ENCODE measurements around the gene TMEM145.

Gene TMEM145

DNA sequence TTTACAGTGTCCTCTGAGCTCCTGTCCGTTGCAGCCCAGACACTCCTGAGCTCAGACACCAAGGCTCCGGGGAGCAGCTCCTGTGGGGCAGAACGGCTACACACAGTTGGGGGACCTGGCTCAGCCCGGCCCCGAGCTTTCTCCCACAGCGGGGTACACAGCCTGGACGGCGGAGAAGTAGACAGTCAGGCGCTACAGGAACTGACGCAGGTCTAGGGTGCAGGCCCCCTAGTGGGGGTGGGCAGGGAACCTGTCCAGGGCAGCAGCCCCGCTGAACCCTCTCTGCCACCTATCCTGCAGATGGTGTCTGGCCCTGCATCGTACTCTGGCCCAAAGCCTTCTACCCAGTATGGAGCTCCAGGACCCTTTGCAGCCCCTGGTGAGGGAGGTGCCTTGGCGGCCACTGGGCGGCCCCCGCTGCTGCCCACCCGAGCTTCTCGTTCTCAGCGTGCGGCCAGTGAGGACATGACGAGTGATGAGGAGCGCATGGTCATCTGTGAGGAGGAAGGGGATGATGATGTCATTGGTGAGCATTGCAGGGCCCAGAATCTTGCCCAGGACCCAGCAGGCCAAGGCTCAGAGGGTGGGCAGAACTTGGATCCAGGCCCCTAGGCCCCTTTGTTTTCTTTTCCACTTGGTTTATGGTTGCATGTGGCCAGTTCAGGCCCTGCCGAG lies 24.1 kb upstream of the TMEM145 start:
- no peak for DNase-seq (ENCODE audit: low spot score)

DNA sequence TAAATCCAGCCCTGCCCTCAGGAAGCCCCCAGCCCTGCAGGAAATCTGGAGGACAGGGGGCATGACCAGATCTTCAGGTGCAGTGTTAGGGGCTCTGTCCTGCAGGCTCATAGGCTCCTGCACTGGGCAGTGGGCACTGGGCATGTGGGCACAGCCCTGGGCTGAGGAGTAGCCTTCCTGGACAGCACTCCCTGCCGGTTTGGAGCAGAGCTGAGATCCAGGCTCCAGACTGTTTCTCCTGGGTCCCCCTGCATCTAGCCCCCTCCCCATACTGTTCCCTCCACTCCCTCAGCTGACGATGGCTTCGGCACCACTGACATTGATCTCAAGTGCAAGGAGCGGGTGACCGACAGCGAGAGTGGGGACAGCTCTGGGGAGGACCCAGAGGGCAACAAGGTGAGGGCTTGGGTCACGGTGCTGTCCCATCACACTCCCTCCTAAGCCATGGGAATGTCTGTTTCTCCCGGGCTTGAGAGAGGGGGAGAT lies 23.5 kb upstream of the TMEM145 start:
- no peak for DNase-seq (ENCODE audit: low spot score)

DNA sequence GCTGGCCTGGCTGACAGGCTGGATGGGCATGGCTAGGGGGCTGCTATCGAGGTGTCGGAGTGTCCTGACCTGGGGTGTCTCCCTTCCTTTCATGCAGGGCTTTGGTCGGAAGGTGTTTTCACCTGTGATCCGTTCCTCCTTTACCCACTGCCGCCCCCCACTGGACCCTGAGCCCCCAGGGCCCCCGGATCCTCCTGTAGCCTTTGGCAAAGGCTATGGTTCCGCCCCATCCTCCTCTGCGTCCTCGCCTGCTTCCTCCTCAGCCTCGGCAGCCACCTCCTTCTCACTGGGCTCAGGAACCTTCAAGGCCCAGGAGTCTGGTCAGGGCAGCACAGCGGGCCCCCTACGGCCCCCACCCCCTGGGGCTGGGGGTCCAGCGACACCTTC lies 23.0 kb upstream of the TMEM145 start:
- no peak for DNase-seq (ENCODE audit: low spot score)

DNA sequence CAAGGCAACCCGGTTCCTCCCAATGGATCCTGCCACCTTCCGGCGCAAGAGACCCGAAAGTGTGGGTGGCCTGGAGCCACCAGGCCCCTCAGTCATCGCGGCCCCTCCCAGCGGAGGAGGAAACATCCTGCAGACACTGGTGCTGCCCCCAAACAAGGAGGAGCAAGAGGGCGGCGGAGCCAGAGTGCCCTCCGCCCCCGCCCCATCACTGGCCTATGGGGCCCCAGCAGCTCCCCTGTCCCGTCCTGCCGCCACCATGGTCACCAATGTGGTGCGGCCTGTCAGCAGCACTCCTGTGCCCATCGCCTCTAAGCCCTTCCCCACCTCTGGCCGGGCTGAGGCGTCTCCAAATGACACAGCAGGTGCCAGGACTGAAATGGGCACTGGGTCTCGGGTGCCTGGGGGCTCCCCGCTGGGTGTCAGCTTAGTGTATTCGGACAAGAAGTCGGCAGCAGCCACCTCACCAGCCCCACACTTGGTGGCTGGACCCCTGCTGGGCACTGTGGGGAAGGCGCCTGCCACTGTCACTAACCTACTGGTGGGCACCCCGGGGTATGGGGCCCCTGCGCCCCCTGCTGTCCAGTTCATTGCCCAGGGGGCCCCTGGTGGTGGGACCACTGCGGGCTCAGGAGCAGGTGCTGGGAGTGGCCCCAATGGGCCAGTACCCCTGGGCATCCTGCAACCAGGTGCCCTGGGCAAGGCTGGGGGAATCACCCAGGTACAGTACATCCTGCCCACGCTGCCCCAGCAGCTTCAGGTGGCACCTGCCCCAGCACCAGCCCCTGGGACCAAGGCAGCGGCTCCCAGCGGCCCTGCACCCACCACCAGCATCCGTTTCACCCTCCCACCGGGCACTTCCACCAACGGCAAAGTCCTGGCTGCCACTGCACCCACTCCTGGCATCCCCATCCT lies 22.3 kb upstream of the TMEM145 start:
- DNase-seq (ENCODE audit: low spot score), result no peak

DNA sequence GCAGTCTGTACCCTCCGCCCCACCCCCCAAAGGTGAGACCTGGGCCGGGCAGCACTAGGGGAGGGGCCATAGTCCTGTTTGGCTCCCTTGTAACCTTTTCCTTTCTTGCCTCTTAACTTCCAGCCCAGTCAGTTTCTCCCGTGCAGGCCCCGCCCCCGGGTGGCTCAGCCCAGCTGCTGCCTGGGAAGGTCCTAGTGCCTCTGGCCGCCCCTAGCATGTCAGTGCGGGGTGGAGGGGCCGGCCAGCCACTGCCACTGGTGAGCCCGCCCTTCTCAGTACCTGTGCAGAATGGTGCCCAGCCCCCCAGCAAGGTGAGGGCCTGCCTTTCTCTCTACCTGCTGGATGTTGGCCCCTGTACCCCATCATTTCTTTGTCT lies 21.7 kb upstream of the TMEM145 start:
- DNase-seq (ENCODE audit: low spot score), result no peak

DNA sequence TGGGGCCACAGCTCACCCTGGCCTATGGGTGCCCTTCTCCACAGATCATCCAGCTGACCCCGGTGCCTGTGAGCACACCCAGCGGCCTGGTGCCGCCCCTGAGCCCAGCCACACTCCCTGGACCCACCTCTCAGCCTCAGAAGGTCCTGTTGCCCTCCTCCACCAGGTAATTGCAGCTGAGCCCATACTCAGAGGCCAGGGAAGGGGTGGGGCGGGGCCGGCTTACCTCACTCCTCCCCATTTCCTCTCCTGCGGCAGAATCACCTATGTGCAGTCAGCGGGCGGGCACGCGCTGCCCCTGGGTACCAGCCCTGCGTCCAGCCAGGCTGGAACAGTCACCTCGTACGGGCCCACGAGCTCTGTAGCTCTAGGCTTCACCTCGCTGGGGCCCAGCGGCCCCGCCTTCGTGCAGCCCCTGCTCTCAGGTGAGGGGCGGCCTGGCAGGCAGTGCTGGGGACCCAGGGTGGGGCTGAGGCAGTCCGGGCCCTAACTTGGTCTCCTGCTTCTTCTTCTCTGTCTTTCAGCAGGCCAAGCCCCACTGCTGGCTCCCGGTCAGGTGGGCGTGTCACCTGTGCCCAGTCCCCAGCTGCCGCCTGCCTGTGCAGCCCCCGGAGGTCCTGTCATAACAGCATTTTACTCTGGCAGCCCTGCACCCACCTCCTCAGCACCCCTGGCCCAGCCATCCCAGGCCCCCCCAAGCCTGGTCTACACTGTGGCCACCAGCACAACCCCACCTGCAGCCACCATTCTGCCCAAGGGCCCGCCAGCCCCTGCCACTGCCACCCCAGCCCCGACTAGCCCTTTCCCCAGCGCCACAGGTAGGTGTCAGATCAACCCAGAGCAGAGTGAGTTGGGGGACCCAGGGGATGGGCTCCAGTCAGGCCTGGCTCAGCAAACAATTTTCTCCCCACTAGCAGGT lies 20.8 kb upstream of the TMEM145 start:
- DNase-seq (ENCODE audit: low spot score), result no peak

DNA sequence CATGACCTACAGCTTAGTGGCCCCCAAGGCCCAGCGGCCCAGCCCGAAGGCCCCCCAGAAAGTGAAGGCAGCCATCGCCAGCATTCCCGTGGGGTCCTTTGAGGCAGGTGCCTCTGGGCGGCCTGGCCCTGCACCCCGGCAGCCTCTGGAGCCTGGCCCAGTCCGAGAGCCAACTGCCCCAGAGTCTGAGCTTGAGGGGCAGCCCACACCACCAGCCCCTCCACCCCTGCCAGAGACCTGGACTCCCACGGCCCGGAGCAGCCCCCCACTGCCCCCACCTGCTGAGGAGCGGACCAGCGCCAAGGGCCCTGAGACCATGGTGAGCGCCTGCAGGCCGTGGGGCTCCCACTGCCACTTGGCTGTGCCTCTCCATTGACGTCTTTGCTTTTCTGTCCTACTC lies 20.1 kb upstream of the TMEM145 start:
- no peak for DNase-seq (ENCODE audit: low spot score)

DNA sequence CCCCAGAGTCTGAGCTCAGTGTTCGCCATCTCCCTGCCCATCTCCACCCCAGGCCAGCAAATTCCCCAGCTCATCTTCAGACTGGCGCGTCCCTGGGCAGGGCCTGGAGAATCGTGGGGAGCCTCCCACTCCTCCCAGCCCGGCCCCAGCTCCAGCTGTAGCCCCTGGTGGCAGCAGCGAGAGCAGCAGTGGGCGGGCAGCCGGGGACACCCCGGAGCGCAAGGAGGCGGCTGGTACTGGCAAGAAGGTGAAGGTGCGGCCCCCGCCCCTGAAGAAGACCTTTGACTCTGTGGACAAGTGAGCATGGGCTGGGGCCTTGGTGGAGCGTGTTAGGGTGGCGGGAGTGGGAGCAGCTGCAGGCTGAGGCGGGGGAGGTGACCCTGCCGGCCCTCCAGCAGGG lies 19.6 kb upstream of the TMEM145 start:
- DNase-seq (ENCODE audit: low spot score), result no peak

DNA sequence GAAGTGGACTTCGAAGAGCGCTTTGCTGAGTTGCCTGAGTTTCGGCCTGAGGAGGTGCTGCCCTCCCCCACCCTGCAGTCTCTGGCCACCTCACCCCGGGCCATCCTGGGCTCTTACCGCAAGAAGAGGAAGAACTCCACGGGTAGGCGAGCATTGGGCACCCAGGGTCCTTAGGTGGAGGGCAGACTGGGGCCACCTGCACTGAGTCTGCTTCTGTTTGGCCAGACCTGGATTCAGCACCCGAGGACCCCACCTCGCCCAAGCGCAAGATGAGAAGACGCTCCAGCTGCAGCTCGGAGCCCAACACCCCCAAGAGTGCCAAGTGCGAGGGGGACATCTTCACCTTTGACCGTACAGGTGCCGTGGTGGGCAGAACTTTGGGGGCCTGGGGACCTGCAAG lies 19.2 kb upstream of the TMEM145 start:
- DNase-seq (ENCODE audit: low spot score), result no peak

DNA sequence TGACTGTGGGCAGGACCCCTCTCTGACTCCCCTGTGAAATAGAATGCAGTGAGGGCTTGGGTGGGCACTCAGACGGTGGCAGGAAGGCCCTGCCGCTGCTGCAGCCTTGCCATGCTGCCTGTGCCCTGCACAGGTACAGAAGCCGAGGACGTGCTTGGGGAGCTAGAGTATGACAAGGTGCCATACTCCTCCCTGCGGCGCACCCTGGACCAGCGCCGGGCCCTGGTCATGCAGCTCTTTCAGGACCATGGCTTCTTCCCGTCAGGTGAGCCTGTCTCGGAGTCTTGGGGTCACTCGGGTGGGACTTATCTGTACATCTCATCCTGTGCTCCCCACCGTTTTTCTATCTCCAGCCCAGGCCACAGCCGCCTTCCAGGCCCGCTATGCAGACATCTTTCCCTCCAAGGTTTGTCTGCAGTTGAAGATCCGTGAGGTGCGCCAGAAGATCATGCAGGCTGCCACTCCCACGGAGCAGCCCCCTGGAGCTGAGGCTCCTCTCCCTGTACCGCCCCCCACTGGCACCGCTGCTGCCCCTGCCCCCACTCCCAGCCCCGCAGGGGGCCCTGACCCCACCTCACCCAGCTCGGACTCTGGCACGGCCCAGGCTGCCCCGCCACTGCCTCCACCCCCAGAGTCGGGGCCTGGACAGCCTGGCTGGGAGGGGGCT lies 18.5 kb upstream of the TMEM145 start:
- no peak for DNase-seq (ENCODE audit: low spot score)

DNA sequence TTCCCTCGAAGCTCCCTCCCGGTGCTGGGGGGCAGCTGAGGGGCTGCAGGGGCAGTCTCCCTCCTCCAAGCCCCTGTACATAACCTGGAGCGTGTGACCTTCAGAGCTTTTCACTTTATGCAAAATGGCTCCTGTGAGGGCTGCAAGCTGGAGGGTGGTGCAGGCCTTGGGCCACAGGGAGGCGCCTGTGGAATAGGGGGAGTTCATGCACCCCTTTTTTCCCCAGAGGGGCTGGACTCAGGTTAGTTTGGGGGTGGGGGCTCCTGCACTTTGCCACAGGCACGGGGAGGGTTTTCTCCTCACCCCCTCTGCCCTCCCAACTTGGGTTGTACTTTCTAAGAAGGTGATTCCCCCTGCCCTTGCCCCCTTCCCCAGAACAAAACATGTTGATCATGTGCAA lies 17.8 kb upstream of the TMEM145 start:
- DNase-seq (ENCODE audit: low spot score), result no peak

DNA sequence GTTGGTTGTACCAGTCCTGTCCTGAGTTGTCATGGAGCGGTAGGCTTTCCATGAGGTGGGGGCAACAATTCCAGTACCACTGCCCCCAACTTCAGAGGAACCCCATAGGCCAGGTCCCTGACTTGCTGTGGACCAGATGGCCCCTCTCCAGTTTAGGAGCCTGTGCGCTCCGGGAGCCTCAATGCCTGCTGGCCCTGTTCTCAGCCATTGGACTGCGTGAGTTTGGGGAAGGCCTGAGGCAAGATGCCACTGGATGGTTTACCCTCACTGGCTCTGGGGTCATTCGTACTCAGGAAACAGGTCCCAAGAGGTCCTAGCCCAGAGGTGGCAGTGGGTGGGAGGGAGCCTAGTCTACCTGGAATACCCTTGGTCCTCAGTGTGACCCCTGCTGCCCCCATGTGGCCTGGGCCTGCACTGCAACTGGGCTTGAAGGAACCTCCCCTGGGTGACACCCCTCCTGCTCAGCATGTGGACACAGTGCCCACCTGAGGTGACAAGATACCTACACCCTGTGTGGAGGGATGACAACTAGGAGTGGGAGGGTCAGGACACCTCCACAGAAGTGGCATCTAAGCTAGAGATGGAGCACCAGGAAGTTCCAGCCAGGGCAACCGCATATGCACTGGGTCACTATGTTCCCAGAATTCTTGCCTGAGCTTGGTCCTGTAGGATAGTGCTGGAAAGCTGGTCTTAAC lies 17.1 kb upstream of the TMEM145 start:
- no peak for DNase-seq (ENCODE audit: low spot score)

DNA sequence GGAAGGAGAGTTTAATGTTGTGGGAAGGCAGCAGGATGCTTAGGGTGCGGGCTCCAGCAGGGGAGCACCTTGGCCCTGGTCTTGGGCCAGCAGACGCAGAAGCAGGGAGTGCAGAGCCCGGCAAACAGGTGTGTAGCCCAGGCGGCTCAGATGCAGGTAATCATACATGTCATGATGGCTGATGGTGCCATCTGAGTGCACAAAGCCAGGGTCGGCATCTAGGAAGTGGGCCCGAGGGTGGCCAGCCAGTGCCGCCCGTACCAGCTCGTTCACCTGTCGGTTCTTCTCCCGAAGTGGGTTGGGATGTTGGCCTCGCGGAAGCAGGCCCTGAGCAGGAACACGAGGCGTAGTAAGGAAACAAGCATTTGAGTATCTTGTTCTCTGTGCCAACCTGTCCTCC lies 16.1 kb upstream of the TMEM145 start:
- no peak for DNase-seq (ENCODE audit: low spot score)

DNA sequence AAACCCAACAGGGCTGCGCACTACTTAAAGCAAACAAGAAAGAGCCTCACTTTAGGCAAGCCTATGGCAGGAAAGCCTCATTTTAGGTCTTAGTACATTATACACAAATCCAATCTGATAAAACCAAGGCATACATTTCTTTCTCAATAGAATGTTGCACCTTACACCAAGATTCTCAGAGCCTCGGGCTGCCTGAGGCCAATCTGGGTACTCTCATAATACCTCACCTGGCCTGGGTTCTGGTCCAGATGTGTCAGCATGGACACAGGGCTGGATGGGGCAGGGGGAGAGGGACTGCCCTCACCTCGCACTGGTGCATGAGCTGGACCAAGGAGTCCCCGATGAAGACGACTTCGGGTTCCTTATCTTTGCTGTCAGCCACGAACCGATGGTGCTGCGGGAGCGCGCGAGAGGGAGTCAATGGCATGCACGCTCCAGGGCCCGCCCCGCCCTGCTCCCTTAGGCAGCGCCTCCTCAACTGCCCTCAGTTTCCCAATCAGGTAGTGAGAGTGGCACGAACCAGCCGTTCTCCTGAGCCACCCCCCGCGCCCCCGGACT lies 11.4 kb upstream of the TMEM145 start, which contains the start of gene PRR19:
Gene PRR19 (plus strand): TSS at position 487 of the 558 bp plus-strand sequence. CDS start 7,453 bp downstream, outside the sequence.
- no peak for DNase-seq (ENCODE audit: low spot score)

DNA sequence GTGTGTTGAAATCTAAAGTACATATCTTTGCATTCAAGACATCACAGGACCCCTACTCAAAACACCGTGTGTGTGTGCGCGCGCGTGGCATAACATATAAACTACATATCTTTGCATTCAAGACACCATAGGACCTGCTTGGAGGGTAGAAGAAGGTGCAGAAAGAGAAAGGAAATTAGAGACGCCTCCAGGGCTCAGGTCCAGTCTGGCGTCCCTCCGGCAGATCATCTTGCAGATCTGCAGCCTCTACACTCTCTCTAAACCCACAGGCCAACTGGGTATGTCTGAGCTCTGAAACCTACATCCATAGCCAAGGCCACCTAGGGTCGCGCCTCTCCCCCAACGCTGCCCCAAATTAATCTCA lies 10.0 kb upstream of the TMEM145 start:
- DNase-seq (ENCODE audit: low spot score), result no peak

DNA sequence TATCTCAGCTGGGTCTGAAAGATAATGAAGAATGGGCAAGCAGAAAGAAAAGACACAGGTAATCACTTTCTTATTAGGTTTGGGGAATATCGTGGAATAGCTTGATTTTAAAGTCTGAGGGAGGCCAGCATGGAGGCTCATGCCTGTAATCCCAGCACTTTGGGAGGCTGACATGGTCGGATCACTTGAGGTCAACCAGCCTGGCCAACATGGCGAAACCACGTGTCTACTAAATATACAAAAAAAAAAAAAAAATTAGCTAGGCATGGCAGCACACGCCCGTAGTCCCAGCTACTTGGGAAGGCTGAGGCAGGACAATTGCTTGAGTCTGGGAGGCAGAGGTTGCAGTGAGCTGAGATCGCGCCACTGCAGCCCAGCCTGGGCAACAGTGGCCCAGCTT lies 9.2 kb upstream of the TMEM145 start:
- DNase-seq (ENCODE audit: low spot score), result no peak

DNA sequence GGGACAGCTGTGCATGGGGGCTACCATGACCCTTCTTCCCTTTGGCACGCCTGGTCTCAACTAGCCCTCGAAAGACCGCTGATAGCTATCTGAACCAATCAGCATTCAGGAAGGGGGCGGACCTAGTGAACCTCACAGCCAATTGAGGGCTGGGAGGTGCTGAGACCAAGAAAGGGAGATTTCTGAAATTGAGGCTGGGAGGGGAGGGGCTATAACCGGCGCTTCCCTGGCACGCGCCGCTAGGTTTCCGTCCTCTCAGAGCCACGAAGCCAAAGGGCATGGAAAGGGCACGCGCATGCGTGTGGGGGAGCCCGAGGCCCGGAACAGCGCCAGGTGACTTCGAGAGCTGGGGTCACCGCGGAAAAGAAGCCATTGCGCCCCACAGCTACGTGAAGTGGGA lies 6.5 kb upstream of the TMEM145 start:
- no peak for DNase-seq (ENCODE audit: low spot score)

DNA sequence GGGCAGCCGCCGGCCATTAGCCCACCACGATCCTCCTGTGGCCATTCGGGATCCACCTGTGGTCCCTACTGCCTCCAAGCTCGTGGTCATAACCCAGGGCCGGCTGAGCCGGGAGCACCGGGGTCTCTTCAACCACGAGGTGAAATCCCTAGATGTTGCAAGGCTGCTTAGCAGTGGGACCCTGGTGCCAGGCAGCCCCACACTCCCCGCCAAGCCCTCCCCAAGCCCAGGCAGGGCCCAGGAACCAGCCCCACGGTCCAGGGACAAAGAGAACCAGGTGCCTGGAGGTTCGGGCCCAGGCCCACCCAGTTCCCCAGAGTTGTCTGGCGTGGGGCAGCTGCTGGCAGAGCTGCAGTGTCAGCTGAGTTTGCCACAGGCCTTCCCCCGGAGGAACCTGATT lies 3.4 kb upstream of the TMEM145 start:
- DNase-seq (ENCODE audit: low spot score), result no peak

DNA sequence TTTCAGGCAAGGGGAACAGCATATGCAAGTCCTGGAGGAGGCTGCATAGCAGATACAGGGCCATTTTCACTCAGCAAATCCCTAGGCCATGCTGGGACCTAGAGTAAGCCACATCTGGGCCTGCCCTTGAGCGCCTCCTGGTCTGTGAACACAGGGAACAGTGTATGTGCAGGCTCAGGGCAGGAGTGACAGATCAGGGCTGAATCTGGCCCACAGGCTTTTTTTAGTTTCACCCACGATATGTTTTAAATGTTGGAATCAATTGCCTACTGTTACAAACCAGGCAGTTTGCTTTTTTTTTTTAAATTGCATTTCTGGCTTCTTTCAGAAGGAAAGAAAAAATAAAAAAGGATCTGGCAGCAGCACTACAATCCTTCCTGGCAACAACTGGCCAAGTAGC lies 1.5 kb upstream of the TMEM145 start:
- no peak for DNase-seq (ENCODE audit: low spot score)

DNA sequence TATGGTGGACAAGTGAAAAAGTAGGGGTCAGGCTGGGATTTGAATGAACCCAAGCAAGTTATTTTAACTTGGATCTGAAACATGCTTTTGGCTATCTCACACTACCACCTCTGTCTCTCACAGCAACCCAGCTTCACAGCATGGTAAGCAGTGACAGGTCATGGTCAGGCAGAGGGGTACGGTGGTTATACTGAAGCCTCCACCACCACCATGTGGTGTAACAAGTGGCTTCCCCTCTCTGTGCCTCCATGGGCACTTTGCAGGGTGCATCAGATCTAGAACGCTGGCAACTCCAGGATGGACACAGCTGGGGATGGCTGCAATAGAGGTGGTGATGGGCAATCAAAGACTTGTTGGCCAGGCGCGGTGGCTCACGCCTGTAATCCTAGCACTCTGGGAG lies 739 bp upstream of the TMEM145 start:
- DNase-seq (ENCODE audit: low spot score), result no peak

All from putamen (tissue), 1 donor.